GM12878 (cell line): ENCODE measurements around the gene ARAP3. TPM values are rescaled to one million over a fixed set of nuclear protein-coding genes. Genes with fewer than 3 reads are reported as not detected.

Experiments
- BCL11A ChIP-seq: IDR thresholded peaks from 2 replicates; pipeline ENCODE4 v1.6.1; 2011; ENCODE audit warnings: low read depth, low read length
- EGR1 ChIP-seq, 2 experiments: IDR thresholded peaks; 1 replicate in 1 of 2; 2 replicates in 1 of 2; pipeline ENCODE4 v1.6.1; 2011 to 2012; ENCODE audit warnings: low read depth in 2 of 2, low read length in 2 of 2, borderline replicate concordance in 1 of 2, mild to moderate bottlenecking in 1 of 2, moderate library complexity in 1 of 2
- HDAC2 ChIP-seq: fragments of 200-600 bp; sonication (generic); IDR thresholded peaks from 2 replicates; pipeline ENCODE4 v1.6.1; 2017
- IKZF1 ChIP-seq: fragments of 450-650 bp; conservative IDR thresholded peaks from 2 replicates; pipeline ENCODE4 v1.6.1; 2017; ENCODE audit warnings: antibody characterized with exemption, mild to moderate bottlenecking
- JUNB ChIP-seq: IDR thresholded peaks from 2 replicates; pipeline ENCODE4 v1.6.1; 2016; ENCODE audit warnings: antibody characterized with exemption, mild to moderate bottlenecking
- KAT2A ChIP-seq: conservative IDR thresholded peaks from 2 replicates; pipeline ENCODE4 v1.6.1; 2011; ENCODE audit warnings: low read depth, low read length; ENCODE audit not compliant: control insufficient read depth
- KDM1A ChIP-seq: fragments of 200-600 bp; sonication (generic); IDR thresholded peaks from 2 replicates; pipeline ENCODE4 v1.6.1; 2016; ENCODE audit warnings: borderline replicate concordance
- LARP7 ChIP-seq: fragments of 450-650 bp; IDR thresholded peaks from 2 replicates; pipeline ENCODE4 v1.6.1; 2017; ENCODE audit warnings: mild to moderate bottlenecking
- MTA2 ChIP-seq: fragments of 450-650 bp; IDR thresholded peaks from 2 replicates; pipeline ENCODE4 v1.6.1; 2016; ENCODE audit warnings: low read depth, mild to moderate bottlenecking, moderate library complexity
- MYC ChIP-seq: IDR thresholded peaks from 2 replicates; pipeline ENCODE4 v1.6.1; 2011; ENCODE audit warnings: mild to moderate bottlenecking, low read length, moderate library complexity, inconsistent platforms; ENCODE audit not compliant: insufficient read depth, insufficient replicate concordance, insufficient read length, severe bottlenecking
- NR2F1 ChIP-seq: fragments of 450-650 bp; conservative IDR thresholded peaks from 2 replicates; pipeline ENCODE4 v1.6.1; 2017; ENCODE audit warnings: mild to moderate bottlenecking
- POLR2AphosphoS2 ChIP-seq: IDR thresholded peaks from 2 replicates; pipeline ENCODE4 v1.6.1; 2011; ENCODE audit warnings: low read depth, mild to moderate bottlenecking, low read length, improper control_type of control experiment, moderate library complexity
- RAD51 ChIP-seq: fragments of 450-650 bp; IDR thresholded peaks from 2 replicates; pipeline ENCODE4 v1.6.1; 2016; ENCODE audit warnings: moderate library complexity, mild to moderate bottlenecking, inconsistent platforms
- SREBF2 ChIP-seq: IDR thresholded peaks from 2 replicates; pipeline ENCODE4 v1.6.1; 2012; ENCODE audit warnings: mild to moderate bottlenecking, low read length
- STAT1 ChIP-seq: fragments of 450-650 bp; conservative IDR thresholded peaks from 2 replicates; pipeline ENCODE4 v1.6.1; 2014; ENCODE audit warnings: antibody characterized with exemption, mild to moderate bottlenecking
- STAT3 ChIP-seq: IDR thresholded peaks from 2 replicates; pipeline ENCODE4 v1.6.1; 2011; ENCODE audit warnings: low read depth, low read length, improper control_type of control experiment
- ZNF384 ChIP-seq: IDR thresholded peaks from 2 replicates; pipeline ENCODE4 v1.6.1; 2012; ENCODE audit warnings: low read depth, mild to moderate bottlenecking, low read length, improper control_type of control experiment, borderline replicate concordance
- polyA plus RNA-seq, 11 experiments: library from polyadenylated mRNA; depleted of rRNA in 4 of 11; unstranded in 6 of 11; stranded (reverse) in 5 of 11; fragments of >200 nt; fragmentation: Nextera tagmentation in 4 of 11; fragmentation: Illumina TruSeq in 1 of 11; extraction: Ambion mirVana in 4 of 11; extraction: Trizol in 1 of 11; gene quantifications; 1 replicate in 1 of 11; 2 replicates in 10 of 11; pipeline versions ENCODE4 v1.2.1 to v1.2.3, GENCODE V29; 2011 to 2016; ENCODE audit warnings: inconsistent platforms in 2 of 11, missing spikeins in 2 of 11, low read depth in 1 of 11
- total RNA-seq, 4 experiments: library from RNA; depleted of rRNA in 3 of 4; stranded (reverse); fragments of >200 nt in 3 of 4; fragmentation: Illumina TruSeq in 1 of 4; extraction: Trizol in 1 of 4; gene quantifications; 2 replicates each; pipeline versions ENCODE4 v1.2.1 to v1.2.3, GENCODE V29; 2013 to 2021
- TF ChIP-seq, protein P1 (sequence below): fragments of 450-650 bp; formaldehyde crosslinking; IDR thresholded peaks from 2 replicates; pipeline ENCODE4 v1.4.0; 2020; ENCODE audit warnings: mild to moderate bottlenecking, moderate library complexity
- TF ChIP-seq, protein P2 (sequence below): fragments of 450-650 bp; IDR thresholded peaks from 2 replicates; pipeline ENCODE4 v1.6.1; 2017; ENCODE audit warnings: mild to moderate bottlenecking, moderate library complexity
- TF ChIP-seq, protein P3 (sequence below): IDR thresholded peaks from 2 replicates; pipeline ENCODE4 v1.6.1; 2011; ENCODE audit warnings: low read depth, low read length, improper control_type of control experiment, borderline replicate concordance
- TF ChIP-seq, protein P4 (sequence below): fragments of 450-650 bp; IDR thresholded peaks from 2 replicates; pipeline ENCODE4 v1.6.1; 2017; ENCODE audit warnings: mild to moderate bottlenecking, low read depth, inconsistent platforms; ENCODE audit not compliant: poor library complexity, severe bottlenecking

The ARAP3 gene
- total and polyA plus RNA-seq, 10 of the 15 experiments (the other 5 are each of a cell fraction or from before 2014, with no cell fraction given), result 0.01 to 0.08 TPM; not detected in 8

DNA sequence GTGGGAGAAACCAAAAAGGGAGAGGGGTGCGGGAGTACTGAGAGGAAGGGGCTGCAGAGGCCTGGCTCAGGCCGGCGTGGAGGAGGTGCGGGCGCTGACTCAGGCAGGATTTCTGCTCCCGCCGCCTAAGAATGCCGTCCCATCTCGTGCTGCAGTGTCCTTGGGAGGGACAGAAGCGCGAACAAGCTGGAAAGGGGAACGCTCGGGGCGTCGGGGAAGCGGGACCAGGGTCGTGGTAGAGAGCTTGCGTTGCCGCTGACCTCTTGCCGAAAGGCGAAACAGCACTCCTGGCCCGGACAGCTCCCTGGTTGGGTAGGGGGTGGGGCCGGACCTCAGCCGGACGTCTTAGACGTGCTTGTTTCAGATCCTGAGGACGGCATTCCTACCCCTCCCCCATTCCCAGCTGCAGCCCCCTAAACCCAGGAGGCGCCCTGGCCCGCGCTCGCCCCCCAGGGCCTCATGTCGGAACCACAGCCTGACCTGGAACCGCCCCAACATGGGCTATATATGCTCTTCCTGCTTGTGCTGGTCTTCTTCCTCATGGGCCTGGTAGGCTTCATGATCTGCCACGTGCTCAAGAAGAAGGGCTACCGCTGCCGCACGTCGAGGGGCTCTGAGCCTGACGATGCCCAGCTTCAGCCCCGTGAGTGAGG lies 44.1 kb downstream of the ARAP3 start (continued):
- TF ChIP-seq POLR2AphosphoS2 (no peak), KDM1A (no peak), MTA2 (no peak), JUNB (no peak), LARP7 (no peak; the same call in 1 of the 2 replicates), ZNF384 (no peak), EGR1 (IDR thresholded peaks at IDR 0.05; ENCODE audit: borderline replicate concordance in 1 of 2, low read depth in 2 of 2, low read length in 2 of 2) (no peak), IKZF1 (peak; percentile 67), BCL11A (no peak), NR2F1 (peak; percentile 38; the same call in 1 of the 2 replicates), MYC (no peak), SREBF2 (no peak), KAT2A (no peak), STAT3 (no peak), RAD51 (no peak), STAT1 (no peak), HDAC2 (no peak)
- TF ChIP-seq, protein P1, sequence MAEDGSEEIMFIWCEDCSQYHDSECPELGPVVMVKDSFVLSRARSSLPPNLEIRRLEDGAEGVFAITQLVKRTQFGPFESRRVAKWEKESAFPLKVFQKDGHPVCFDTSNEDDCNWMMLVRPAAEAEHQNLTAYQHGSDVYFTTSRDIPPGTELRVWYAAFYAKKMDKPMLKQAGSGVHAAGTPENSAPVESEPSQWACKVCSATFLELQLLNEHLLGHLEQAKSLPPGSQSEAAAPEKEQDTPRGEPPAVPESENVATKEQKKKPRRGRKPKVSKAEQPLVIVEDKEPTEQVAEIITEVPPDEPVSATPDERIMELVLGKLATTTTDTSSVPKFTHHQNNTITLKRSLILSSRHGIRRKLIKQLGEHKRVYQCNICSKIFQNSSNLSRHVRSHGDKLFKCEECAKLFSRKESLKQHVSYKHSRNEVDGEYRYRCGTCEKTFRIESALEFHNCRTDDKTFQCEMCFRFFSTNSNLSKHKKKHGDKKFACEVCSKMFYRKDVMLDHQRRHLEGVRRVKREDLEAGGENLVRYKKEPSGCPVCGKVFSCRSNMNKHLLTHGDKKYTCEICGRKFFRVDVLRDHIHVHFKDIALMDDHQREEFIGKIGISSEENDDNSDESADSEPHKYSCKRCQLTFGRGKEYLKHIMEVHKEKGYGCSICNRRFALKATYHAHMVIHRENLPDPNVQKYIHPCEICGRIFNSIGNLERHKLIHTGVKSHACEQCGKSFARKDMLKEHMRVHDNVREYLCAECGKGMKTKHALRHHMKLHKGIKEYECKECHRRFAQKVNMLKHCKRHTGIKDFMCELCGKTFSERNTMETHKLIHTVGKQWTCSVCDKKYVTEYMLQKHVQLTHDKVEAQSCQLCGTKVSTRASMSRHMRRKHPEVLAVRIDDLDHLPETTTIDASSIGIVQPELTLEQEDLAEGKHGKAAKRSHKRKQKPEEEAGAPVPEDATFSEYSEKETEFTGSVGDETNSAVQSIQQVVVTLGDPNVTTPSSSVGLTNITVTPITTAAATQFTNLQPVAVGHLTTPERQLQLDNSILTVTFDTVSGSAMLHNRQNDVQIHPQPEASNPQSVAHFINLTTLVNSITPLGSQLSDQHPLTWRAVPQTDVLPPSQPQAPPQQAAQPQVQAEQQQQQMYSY, result no peak
- TF ChIP-seq, protein P2, sequence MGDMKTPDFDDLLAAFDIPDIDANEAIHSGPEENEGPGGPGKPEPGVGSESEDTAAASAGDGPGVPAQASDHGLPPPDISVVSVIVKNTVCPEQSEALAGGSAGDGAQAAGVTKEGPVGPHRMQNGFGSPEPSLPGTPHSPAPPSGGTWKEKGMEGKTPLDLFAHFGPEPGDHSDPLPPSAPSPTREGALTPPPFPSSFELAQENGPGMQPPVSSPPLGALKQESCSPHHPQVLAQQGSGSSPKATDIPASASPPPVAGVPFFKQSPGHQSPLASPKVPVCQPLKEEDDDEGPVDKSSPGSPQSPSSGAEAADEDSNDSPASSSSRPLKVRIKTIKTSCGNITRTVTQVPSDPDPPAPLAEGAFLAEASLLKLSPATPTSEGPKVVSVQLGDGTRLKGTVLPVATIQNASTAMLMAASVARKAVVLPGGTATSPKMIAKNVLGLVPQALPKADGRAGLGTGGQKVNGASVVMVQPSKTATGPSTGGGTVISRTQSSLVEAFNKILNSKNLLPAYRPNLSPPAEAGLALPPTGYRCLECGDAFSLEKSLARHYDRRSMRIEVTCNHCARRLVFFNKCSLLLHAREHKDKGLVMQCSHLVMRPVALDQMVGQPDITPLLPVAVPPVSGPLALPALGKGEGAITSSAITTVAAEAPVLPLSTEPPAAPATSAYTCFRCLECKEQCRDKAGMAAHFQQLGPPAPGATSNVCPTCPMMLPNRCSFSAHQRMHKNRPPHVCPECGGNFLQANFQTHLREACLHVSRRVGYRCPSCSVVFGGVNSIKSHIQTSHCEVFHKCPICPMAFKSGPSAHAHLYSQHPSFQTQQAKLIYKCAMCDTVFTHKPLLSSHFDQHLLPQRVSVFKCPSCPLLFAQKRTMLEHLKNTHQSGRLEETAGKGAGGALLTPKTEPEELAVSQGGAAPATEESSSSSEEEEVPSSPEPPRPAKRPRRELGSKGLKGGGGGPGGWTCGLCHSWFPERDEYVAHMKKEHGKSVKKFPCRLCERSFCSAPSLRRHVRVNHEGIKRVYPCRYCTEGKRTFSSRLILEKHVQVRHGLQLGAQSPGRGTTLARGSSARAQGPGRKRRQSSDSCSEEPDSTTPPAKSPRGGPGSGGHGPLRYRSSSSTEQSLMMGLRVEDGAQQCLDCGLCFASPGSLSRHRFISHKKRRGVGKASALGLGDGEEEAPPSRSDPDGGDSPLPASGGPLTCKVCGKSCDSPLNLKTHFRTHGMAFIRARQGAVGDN, result peak; percentile 76; the same call in 1 of the 2 replicates
- TF ChIP-seq, protein P3, sequence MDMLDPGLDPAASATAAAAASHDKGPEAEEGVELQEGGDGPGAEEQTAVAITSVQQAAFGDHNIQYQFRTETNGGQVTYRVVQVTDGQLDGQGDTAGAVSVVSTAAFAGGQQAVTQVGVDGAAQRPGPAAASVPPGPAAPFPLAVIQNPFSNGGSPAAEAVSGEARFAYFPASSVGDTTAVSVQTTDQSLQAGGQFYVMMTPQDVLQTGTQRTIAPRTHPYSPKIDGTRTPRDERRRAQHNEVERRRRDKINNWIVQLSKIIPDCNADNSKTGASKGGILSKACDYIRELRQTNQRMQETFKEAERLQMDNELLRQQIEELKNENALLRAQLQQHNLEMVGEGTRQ, result no peak
- TF ChIP-seq, protein P4, sequence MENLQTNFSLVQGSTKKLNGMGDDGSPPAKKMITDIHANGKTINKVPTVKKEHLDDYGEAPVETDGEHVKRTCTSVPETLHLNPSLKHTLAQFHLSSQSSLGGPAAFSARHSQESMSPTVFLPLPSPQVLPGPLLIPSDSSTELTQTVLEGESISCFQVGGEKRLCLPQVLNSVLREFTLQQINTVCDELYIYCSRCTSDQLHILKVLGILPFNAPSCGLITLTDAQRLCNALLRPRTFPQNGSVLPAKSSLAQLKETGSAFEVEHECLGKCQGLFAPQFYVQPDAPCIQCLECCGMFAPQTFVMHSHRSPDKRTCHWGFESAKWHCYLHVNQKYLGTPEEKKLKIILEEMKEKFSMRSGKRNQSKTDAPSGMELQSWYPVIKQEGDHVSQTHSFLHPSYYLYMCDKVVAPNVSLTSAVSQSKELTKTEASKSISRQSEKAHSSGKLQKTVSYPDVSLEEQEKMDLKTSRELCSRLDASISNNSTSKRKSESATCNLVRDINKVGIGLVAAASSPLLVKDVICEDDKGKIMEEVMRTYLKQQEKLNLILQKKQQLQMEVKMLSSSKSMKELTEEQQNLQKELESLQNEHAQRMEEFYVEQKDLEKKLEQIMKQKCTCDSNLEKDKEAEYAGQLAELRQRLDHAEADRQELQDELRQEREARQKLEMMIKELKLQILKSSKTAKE, result no peak
